NCI-H187 treated with DMSO at 0.1 percent for 48 hours (cell line): ENCODE results near the gene SYTL1.
A peak's percentile ranks its signal among the peaks of the same experiment; 100 is the strongest.

ENCODE experiments used
- DNase-seq: peaks from one replicate; lab custom pipeline; 2025; lab: John Stamatoyannopoulos, UW

SYTL1 gene

DNA sequence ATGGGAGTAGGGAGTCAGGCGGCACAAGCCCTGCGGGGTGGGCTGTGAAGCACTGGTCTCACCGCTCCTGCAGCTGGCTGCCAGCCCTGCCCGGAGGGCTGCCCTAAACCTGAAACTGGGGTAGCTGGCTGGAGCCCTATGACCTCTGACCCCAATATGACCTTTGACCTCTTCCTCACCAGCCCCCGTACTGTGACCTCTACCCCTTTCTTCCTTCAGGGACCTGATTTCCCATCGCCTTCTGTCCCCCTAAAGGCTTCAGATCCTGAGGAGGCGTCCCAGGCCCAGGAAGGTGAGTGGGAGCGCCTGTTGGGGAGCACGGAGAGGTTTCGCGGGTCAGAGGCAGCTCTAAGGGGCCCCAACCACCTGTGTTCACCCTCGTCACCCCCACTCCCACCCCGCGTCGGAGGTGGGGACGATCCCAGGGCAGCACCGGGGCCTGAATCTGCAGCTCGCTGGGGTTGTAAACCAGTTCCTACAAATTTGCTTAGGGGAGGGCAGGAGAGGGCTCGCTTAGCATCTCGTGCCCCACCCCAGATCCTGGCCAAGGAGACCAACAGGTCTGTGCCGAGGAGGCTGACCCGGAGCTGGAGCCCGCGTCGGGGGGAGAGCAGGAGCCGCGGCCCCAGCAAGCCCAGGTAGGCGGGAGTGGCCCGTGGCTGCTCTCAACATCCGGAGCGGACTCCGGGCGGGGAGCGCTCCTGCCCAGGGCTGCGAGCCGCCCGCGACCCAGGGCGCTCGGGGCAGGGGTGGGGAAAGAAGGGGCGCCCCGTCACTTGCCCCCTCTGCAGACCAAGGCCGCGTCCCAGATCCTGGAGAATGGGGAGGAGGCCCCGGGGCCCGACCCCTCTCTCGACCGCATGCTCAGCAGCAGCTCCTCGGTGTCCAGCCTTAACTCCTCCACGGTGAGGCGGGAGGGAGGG lies 7.3 kb downstream of the SYTL1 start:
- peak; percentile 14 for DNase-seq

- no peak for DNase-seq
These were observed 8.2 kb downstream of the SYTL1 start for GRCh38 chr1:27349784-27350662.

DNA sequence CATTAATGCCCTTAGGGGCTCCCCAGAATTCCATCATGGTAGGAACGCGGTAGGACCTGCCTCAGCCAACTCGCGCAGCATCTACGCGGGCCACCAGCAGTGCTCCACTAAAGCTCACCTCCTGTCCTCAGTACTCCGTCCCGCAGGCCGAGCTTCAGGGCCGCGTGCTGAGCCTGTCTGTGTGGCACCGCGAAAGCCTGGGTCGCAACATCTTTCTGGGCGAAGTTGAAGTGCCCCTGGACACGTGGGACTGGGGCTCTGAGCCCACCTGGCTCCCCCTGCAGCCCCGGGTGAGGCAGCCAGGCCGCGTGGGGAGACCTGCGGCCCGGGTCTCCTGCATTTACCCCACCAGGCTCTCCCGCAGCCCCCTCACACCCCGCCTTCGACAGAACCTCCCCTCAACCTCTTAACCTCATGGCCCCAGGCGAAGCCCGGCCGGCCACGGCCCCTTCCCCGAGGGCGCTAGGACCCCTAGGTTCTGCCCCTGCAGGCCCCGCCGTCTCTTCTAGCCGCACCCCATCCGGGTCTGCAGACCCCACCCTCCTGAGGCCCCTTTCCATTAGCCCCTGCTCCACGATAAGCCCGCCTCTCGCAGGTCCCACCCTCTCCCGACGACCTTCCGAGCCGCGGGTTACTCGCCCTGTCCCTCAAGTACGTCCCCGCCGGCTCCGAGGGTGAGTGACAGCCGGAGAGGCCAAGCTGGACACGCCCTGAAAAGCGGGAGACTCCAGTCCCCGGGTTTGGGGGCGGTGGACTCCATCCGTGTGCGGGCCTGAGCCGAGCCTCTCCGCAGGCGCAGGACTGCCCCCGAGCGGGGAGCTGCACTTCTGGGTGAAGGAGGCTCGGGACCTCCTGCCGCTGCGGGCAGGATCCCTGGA lies 9.1 kb downstream of the SYTL1 start:
- no peak for DNase-seq

- no peak for DNase-seq
These were observed 9.8 kb downstream of the SYTL1 start for GRCh38 chr1:27351541-27352107.

DNA sequence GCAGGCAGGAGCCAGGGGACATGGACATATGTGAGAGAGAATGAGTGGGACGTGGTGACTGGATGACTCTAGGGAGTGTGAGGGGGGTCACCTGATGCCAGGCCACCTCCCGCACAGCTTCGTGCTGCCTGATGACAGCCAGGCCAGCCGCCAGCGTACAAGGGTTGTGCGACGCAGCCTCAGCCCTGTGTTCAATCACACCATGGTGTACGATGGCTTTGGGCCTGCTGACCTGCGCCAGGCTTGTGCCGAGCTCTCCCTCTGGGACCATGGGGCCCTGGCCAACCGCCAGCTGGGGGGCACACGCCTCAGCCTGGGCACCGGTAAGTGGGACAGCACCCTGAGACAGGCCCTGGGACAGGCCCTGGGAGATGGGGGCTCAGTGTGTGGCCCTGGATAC lies 11.3 kb downstream of the SYTL1 start:
- DNase-seq = no peak

DNA sequence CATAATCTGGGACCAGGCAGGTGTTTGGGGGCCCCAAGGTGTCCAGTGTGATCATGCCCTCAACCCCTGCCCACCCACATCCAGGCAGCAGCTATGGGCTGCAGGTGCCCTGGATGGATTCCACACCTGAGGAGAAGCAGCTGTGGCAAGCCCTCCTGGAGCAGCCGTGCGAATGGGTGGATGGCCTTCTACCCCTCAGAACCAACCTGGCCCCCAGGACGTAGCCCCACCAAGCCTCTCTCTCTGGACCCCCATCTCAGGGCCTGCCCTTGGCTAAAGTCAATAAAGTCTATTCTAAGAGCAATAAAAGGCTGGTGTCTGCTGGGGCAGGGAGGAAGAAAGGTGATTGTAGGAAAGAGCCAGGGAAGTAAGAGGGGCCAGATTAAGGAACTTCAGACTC lies 11.8 kb downstream of the SYTL1 start:
- DNase-seq = no peak

GRCh38 chr1:27355683-27356082 lies 13.9 kb downstream of the SYTL1 start:
- no peak for DNase-seq

DNA sequence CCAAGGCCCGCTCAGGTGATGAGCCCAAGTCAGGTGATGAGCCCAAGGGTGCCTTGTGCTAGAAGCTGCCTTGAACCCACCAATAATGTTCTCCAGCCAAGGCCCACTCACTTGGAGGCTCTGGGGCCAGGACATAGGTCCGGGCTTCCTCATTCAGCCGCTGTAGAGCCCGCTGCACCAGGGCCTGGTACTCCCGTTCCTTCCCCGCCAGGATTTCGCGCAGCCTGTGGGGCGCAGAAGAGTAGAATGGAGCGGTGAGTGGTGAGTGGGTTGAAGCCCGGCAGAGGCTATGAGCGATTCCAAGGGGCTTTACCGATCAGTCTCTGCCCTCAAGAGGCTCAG lies 14.4 kb downstream of the SYTL1 start:
- no peak for DNase-seq

DNA sequence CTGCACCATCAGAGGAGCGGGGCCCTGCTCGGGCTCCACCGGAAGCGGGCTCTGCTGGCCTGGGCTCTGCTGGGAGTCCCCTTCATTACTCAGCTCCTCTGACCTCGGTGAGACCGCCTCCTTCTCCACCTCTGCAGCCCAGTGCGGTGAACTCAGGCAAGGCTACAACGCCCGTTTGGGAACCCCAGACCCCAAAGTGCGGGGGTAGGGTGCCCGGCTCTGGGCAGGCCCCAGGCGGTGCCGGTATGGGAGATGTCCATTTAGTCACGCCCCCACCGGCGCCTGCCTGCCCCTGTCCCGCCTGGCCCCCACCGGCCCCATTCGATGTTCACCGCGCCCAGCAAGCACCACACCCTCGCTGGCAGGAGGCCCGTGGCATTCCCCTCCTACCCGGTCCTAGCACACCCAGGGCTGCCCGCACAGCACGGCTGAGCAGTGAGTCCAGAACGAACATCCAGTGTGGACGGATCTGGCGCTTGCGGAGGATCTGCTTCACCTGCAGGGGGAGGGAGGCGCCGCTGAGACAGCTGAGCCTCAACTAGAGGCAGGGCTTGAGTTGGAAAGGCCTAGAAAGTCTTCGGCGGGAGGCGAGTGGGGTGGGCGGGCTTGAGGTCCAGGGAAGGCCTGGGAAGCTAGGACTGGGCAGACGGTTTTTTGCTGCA lies 14.9 kb downstream of the SYTL1 start:
- DNase-seq = no peak

DNA sequence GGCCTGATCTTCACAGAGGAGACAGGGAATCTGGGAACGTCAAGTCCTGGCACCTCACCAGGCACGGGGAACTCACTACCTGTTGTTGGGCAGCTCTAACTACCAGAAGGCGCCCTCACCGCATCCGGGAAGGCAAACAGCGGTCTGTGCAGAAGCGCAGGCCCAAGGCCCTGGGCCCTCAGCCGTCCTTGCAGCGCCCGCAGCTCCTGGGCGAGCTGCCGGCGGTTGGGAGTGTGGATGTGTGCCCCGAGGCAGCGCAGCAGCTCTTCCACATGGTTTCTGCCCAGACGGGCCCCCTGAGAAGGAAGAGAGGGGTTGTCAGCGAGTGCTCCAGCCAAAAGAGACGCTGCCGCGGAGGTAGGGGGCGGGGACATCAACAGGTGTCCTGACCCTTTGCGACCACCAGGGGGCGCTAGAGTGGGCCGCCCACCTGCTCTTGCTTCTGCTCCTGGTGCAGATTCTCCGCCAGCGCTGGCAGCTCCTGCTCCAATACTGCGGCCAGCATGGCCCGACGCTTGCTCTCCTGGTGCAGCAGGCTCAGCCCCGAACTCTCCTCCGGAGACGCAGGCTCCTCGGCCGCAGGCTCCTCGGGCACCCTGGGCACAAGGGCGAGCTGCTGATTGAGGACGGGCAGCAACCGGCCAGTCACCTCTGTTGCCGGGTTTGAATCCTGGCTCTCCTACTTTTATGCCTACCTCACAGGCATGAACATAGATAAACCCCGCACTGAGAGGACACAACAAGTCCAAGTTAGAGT lies 15.6 kb downstream of the SYTL1 start:
- DNase-seq = no peak

DNA sequence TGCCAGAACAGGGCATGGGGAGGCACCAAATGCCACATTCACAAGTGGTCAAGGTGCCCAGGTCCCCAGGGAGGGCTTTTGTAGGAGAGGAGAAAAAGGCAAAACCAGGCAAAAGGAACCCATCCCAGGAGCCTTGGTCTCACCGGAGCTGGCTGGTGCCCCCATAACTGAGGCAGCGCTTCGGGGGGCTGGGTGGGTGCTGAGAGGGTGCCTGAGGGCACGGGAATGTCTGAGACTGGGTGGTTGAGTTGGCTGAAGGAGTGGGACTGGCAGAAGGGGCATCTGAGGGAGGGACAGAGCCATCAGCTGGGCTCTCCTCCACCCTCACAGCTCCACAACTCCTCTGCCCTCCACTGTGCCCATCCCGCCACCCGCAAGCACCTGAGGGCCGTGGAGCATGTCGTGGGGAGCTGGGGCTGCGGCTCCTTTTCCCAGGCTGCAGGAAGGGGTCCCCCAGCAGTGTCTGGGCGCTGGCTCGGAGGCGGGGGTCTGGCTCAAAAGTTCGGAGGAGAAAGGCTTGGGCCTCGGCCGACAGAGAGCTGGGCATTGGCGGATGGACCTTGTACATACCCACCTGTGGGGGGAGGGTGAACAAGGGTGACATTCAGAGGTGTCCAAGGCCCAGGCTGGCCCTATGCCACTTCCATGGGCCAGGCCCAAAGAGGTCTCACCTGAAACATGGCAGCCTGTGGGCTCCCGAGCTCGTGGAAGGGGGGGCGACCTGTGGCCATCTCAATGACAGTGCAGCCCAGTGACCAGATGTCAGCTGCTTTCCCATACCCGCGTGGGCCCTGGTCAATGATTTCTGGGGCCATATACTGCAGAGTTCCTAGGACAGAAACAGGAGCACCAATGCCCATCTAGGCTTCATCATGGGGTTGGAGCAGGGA lies 16.5 kb downstream of the SYTL1 start:
- no peak for DNase-seq

DNA sequence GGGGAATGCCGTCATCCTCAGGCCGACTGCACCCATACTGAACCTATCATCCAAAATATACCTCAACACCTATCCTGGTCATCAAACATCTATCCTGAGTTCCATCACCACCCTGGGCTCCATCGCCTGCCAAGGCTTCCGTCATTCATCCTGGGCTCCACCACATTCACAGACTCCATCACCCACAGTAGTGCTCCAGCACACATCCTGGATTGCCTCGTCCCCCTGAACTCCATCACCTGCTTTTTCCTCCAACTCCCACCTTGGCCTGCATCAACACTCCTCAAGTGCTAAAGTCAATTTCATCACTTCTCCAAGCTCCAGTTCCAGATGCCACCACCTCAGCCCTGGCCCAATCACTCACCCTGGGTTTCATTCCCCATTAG lies 17.1 kb downstream of the SYTL1 start:
- no peak for DNase-seq

GRCh38 chr1:27359822-27360158 lies 18.0 kb downstream of the SYTL1 start:
- DNase-seq = no peak

DNA sequence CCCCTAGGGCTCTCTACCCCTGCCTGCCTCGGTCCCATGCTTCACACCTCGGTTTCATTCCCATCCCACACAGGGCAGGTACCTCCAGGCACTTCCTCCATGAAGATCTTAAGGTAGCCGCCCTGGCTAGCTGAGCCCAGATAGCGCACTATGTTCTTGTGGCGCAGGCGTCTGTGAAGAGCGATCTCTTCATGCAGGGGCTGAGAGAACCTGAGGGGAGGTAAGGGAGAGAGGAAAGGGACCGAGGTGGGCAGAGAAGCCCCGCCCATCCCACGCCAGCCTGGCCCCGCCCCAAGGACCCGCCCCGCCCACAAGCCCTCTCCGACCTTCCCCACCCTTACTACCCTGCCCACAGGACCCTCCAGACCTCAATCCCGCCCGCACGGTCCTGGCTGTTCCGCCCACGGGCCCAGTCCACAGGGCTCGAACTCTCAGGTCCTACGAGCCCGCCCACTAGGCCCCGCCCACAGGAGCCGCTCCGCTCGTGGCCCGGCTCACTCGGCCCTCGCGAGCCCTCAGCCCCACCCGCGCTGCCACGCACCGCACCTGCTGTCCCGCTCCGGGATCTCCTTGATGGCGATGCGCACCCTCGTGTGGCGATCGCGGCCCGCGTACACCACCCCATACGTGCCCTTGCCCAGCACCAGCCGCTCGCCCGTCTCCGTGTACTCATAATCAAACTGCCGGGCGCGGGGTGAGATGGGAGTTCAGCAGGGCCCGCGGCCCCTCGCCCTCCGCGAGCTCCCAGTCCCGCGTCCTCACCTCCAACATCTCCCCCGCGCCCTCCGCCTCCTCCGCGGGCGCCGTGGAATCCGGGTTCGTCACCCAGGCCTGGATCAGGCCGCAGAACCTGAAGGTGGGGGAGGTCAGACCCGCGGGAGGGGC lies 18.6 kb downstream of the SYTL1 start:
- no peak for DNase-seq

DNA sequence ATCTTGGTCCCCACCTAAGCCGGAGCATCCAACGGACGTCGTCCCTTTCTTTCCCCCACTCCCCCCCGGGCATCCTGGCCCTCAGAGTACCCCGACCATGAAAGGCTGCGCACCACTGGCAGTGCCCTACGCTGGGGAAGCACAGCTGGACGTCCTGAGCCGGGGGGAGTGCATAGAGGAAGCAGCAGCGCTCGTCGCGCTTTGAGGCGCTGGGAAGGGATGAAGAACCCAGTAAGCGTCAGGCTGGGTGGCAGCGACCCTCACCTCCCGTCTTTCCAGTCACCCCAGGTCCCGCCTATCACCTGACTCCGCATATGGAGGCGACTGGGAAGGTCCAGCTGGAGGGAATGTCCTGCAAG lies 19.2 kb downstream of the SYTL1 start:
- no peak for DNase-seq

GRCh38 chr1:27361553-27361952 lies 19.7 kb downstream of the SYTL1 start:
- no peak for DNase-seq

- no peak for DNase-seq
These were observed 22.2 kb downstream of the SYTL1 start for GRCh38 chr1:27363766-27364695.
